Frontal cortex (tissue), 4 donors: ENCODE data around the gene MYOF. TPM values are rescaled to one million over a fixed set of nuclear protein-coding genes. Genes with fewer than 3 reads are reported as not detected.
A peak's percentile ranks its signal among the peaks of the same experiment; 100 is the strongest.

ENCODE experiments used
- DNase-seq, 2 donors: peaks; one replicate each; pipeline ENCODE4 v3.0.0; 2012; ENCODE audit warnings: low spot score in 2 of 2
- FAIRE-seq: peaks from 2 replicates; lab custom pipeline; 2012; peaks lifted over from hg19 to GRCh38; lab: Jason Lieb, UNC
- total RNA-seq: library from RNA; depleted of rRNA; stranded (reverse); fragments of >200 nt; gene quantifications from one replicate; pipeline ENCODE4 v1.2.3, GENCODE V29; 2014
- donor health status: control.
- donor health status: control.
- donor health status: control.

MYOF gene
- total RNA-seq, 1 donor from 2014 or later = 2.9 TPM

DNA sequence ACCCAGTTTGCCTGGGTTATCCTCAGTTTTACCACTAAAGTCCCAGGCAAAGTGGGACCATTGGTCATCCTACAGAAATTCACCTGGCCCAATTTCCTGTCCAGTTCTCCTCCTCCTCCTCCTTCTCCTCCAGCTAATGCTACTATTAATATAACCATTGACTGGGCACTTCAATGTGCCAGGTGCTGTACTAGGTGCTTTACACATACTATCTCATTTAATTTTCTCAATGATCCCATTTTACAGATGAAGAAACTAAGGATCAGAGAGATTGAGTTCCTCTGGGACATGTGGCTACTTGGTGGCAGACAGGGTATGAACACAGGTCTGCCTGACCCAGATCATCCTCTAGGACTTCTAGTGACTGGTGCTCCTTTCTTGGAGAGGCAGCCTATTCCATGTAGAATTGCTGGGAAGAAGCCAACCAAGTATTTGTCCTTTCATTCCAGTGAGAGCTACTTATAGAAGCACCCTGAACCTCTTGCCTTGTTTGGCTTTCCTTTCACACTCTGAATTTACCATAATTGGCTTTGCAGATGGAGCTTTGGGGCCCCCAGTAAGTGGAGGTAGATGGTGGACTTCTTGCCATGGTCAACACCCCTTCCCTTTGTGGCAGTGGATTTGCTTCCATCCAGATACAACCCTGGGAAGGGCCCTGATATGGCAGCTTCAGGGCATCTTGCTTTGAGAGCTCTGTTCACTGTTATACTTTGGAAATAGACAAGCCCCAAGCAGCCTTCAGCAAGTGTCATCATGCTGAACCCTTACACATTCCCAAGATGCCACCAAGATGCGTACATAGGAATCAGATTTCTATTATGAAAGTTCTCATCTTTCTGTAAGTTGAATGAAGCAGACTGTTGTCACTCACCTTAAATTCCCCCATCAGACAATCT lies 78.7 kb downstream of the MYOF start:
- FAIRE-seq (no peak), DNase-seq (no peak)

DNA sequence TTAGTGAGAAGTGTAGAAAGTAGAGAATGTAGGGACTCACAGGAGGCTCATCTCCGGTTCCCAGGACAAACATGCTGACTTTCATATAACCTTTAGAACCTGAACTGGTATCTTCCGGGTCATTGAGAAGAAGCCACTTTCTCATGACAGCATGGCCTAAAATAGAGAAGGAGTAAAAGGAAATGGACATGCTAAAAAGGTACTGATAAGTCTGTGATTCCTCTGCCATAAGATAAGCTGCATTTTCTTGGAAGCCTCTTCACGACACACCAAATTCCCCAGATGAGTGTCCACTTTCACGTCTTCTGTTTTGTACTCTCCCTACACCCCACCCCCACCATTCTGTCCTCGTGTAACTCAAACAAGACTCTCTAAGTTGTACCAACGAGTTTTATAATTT lies 79.9 kb downstream of the MYOF start:
- DNase-seq (no peak), FAIRE-seq (no peak)

- DNase-seq (no peak), FAIRE-seq (no peak)
Measured at GRCh38 chr10:93398528-93398927, 83.6 kb downstream of the MYOF start.

DNA sequence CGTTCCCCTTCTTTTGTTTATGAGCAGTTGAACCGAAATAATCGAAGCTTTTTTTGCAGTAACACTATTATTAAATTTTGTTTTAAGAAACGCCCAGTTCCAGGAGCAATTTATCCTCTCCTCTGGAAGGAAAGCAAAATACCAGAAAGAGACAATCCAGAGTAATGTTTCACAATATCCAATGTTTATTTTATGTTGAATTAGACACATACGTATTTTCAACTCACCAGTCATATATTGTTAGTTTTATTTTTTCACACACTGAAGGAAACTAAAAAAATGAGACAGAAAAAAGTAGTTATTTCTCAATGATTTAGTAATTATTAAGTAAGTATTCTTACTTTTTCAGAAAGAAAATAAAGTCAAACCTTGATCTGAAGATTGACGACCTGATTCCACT lies 85.1 kb downstream of the MYOF start:
- FAIRE-seq (no peak), DNase-seq (no peak)

- FAIRE-seq = no peak
Measured at GRCh38 chr10:93393211-93393610, 88.9 kb downstream of the MYOF start.

DNA sequence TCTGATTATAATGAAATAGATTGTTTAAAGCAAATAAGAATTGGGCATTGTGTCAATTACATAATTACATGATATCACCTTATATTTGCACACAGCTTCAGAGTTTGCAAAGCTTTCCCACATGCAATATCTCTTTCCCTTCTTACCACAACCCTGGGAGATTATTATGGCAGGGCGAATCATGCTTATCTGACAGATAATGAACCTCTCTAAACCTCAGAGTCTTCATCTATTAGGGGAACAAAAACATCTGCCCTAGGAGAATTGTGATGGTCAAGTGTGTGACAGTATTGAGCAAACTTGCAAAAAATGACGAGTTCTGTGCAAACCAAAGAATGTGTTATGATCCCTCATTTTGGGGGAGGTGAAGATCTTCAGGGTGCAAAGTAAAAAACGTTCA lies 90.0 kb downstream of the MYOF start:
- DNase-seq (no peak), FAIRE-seq (no peak)

More at GRCh38 chr10:93393211-93393610, 88.9 kb downstream of the MYOF start:
- DNase-seq = no peak

- peak in 1 of 2 donors; percentile 32 for DNase-seq
- no peak for FAIRE-seq
Measured at GRCh38 chr10:93390306-93391090, 91.6 kb downstream of the MYOF start.

GRCh38 chr10:93386631-93387369 lies 95.3 kb downstream of the MYOF start:
- FAIRE-seq = no peak
- no peak for DNase-seq

DNA sequence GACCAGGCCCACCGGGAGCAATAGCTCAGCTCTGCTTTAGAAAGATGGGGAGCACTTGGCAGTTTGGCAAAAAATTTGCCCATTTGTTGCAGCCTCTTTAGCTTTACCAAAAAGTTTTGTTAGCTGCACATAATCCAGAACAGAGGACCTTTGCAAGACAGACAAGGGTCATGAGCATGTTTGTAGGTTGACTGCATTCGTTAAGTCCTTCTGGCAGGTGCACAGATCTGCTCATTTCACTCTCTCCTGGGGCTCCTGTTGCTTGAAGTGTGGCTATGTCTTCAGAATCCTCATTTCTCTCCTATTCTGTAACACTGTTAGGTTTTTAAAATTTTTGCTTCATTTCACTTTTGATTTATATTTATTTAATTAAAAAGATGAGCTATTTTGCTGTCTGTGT lies 96.8 kb downstream of the MYOF start:
- FAIRE-seq (no peak), DNase-seq (no peak)

DNA sequence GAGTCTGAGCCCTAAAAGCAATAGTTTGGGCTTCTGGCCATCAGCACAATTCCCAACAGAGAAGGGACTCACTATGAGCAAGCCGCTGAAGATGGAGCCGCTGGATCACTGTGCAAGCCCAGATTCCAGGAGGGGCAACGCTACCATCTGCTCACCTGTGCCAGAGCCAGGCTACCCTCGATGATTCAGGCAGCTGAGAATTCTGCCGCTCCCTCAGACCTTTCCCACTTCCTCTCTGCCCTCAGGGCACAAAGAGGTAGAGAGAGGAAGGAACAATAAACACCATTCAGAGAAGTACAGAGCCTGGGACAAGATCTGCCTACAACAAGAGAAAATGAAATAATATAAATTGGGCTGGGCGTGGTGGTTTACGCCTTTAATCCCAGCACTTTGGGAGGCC lies 98.1 kb downstream of the MYOF start:
- FAIRE-seq (no peak), DNase-seq (no peak)

- FAIRE-seq (no peak), DNase-seq (no peak)
Measured at GRCh38 chr10:93383562-93383981, 98.6 kb downstream of the MYOF start.

DNA sequence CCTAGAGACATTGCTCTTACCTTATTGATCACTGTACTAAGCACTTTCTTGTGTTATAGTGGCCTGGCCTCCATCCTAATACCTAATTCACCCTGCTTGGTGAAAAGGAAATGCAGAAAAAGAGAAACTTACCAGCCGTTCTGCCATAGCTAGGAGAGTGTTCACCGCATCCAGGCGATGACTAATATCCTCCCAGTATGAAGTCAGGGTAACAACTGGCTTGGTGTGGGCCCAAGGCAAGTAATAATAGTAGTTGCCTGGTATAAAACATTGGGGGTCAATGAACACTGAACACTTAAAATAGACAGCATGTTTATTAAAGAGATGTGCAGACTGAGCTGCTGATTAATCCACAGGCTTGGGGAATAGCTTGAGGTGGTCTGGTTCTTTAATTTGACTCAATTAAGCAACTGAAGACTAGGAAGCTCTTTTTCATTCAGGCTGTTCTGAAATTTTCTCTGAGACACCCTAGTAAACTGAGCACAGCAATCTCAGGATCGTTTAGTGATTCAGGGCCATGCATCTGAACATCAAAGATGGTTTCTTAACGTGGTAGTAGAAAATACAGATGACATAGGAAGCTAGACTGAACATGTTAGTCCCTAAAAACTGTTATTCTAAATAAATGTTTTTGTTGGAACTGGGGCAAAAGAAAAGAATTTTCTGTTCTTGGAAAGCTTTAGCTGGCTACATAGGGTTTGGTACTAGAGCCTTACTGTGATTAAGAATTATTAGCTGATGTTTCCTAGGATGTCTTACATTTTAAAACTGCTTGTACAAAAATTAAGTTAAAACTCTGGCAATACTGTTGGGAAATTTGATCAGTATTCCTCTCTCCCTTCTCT lies 102.2 kb downstream of the MYOF start:
- FAIRE-seq (no peak), DNase-seq (no peak)

GRCh38 chr10:93378997-93379730 lies 103.0 kb downstream of the MYOF start:
- DNase-seq = no peak
- FAIRE-seq = no peak

DNA sequence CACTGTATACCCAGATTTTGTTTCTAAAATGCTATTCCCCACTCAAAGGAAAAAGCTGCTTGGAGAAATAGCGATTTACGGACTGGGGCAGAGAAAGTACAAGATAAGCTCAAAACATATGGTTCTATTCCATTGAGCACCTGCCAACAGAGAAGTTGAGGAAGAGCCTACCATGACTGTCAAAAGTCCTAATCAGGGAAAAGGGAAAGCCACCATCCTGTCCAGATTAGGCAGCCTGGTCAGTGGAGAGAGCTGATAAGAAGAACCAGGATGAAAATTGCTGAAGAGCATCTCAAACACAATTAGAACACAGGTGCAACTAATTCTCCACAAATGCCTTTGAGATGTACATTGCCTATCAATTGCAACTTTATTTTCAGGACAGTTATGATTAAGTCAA lies 104.1 kb downstream of the MYOF start:
- no peak for DNase-seq
- FAIRE-seq = no peak

DNA sequence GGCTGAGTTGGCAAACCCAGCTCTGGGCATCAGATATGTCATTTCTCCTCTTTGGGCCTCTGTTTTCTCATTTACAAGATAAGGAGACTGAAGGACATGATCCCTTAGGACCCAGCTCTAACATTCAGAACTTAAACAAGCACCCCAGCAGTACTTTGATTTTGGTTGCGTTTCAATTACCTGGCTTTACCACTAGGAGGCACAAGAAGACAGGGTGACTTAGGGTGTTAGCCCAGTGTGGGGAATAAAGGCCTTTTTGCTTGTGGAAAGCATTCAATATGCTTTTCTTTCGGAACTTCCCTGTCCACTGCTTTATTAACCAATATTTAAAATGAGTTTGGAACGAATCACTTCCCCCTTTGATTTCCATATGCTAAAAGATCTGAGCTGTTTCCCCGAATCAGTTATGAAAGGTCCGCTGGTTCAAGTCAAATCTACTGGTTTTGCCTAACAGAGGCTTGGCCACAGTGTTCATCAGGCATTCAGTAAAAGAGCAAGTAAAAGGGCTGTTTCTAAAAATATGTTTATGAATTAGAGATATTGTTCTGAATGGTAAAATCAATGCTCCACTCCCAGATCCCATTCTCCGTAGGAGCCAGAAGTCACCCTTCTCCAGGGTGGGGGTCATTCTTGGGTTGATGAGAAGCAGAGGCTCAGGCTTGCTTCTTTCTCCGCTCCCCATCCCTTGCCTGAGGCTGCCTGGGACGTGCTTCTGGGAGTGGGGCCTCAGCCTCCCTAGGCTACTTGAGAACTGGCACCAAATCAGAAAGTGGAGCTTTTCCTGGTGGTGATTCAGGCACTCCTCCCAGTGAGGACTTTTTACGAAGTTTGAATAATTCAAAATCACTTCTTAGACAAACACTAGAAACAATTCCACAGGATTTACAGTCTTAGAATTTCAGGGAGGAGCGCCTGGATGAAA lies 105.5 kb downstream of the MYOF start:
- DNase-seq = peak; percentile 39 to 58
- no peak for FAIRE-seq

DNA sequence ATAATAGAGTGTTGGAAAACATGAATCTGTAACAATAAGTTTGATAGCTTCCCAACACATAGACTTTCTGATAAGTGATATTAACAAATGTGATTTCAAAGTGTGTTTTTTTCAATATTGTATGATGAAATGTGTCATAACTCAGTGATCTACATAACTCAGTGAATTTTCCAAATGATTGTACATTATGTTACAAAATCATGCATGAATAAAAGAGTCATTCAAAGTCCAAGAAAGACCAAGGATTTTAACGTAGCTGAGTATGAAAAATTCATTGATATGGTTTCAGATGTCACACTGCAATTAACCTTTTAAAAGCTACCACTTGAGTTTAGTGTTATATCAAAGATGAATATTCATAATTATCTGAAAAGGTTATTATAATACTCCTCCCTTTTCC lies 111.2 kb downstream of the MYOF start:
- no peak for DNase-seq
- FAIRE-seq = no peak

GRCh38 chr10:93369588-93370164 lies 112.5 kb downstream of the MYOF start:
- FAIRE-seq (no peak), DNase-seq (no peak)
